GM12892 (cell line): ENCODE data around the gene EXTL1.

Experiments
- POLR2A ChIP-seq: IDR thresholded peaks from 2 replicates; pipeline ENCODE4 v1.6.1; 2011; ENCODE audit warnings: low read depth, low read length, control low read depth
- POLR2AphosphoS5 ChIP-seq: IDR thresholded peaks from 2 replicates; pipeline ENCODE4 v1.6.1; 2011; ENCODE audit warnings: low read depth, low read length, control low read depth

DNA sequence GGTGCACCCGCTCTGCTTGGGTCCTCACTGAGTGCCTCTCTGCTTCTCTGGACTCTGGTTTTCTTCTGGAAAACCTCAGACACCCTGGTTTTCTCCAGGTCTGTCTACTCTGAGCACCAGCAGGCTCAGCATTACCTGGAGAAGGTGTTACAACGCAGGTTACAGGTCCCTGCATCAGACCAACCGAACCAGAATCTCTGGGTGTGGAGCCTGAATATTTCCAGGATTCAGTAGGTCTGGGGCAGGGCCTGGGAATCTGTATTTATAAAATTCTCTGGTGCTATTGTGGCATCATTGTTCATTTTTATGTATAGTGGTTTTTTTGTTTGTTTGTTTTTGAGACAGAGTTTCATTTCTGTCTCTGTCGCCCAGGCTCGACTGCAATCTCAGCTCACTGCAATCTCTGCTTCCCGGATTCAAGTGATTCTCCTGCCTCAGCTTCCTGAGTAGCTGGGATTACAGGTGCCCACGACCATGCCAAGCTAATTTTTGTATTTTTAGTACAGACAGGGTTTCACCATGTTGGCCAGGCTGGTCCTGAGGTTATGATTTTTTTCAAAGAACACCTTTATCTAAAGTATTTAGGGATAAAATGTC lies 25.8 kb downstream of the EXTL1 start:
- TF ChIP-seq POLR2A (no peak), POLR2AphosphoS5 (no peak)
